Measurements from ENCODE around the gene ZNF462. TPM values are rescaled to one million over a fixed set of nuclear protein-coding genes. Genes with fewer than 3 reads are reported as not detected.

The ZNF462 gene
- total and polyA plus RNA-seq, 9 donors, result 5.8 to 87.6 (median 51.2) TPM

GRCh38 chr9:107046692-107047091 is 183.7 kb downstream of the ZNF462 start:
- Histone ChIP-seq H3K4me1 (ENCODE audit: insufficient read depth) (no peaks in the 10 kb centered on the region), H3K36me3 (no peaks in the 10 kb centered on the region), H3K4me3 (no peak overlapping the region), H3K27ac (no peak overlapping the region), H3K27me3 (no peaks in the 10 kb centered on the region), H3K9me3 (no peaks in the 10 kb centered on the region)
- intact Hi-C loops (cut with DNase I), result no loop called here
- TF ChIP-seq EP300 (IDR thresholded peaks at IDR 0.05) (no peak), CTCF (IDR thresholded peaks at IDR 0.05) (no peak), POLR2A (IDR thresholded peaks at IDR 0.05) (no peak)
- WGBS, 3 donors, result 95 to 100% (median 97%) methylated on average over 1 of the region's 1 CpG
- DNase-seq, result no peak

GRCh38 chr9:107049046-107049802 is 186.3 kb downstream of the ZNF462 start:
- DNase-seq, result no peak
- Histone ChIP-seq H3K36me3 (no peaks in the 10 kb centered on the region), H3K4me3 (no peak overlapping the region), H3K27ac (no peak overlapping the region), H3K27me3 (no peaks in the 10 kb centered on the region), H3K9me3 (no peaks in the 10 kb centered on the region), H3K4me1 (ENCODE audit: insufficient read depth) (no peaks in the 10 kb centered on the region)
- WGBS, 3 donors, result 38 to 52% (median 39%) methylated on average over 13 of the region's 13 CpGs
- intact Hi-C loops (cut with DNase I), result no loop called here
- TF ChIP-seq EP300 (IDR thresholded peaks at IDR 0.05) (no peak), POLR2A (IDR thresholded peaks at IDR 0.05) (no peak), CTCF (IDR thresholded peaks at IDR 0.05) (no peak)

GRCh38 chr9:107049803-107050184 is 186.8 kb downstream of the ZNF462 start:
- Histone ChIP-seq H3K9me3 (no peaks in the 10 kb centered on the region), H3K36me3 (no peaks in the 10 kb centered on the region), H3K27me3 (no peaks in the 10 kb centered on the region), H3K4me1 (ENCODE audit: insufficient read depth) (no peaks in the 10 kb centered on the region), H3K27ac (no peak overlapping the region), H3K4me3 (no peak overlapping the region)
- intact Hi-C loops (cut with DNase I), result loop anchor here in 1 of 4 donors (10.0 kb wide), 1 partner anchor 1735 kb away; no protein-coding TSS in a partner anchor
- TF ChIP-seq POLR2A (IDR thresholded peaks at IDR 0.05) (no peak), EP300 (IDR thresholded peaks at IDR 0.05) (no peak), CTCF (IDR thresholded peaks at IDR 0.05) (no peak)
- no peak for DNase-seq
- WGBS, 3 donors, result 35 to 50% (median 48%) methylated on average over 2 of the region's 2 CpGs

- Histone ChIP-seq H3K36me3 (no peaks in the 10 kb centered on the region), H3K4me1 (ENCODE audit: insufficient read depth) (no peaks in the 10 kb centered on the region), H3K27me3 (no peaks in the 10 kb centered on the region), H3K9me3 (no peaks in the 10 kb centered on the region), H3K27ac (no peak overlapping the region), H3K4me3 (no peak overlapping the region)
- no peak for DNase-seq
- 57 to 68% (median 66%) methylated on average over 1 of the region's 1 CpG for WGBS, 3 donors
- intact Hi-C loops (cut with DNase I), result loop anchor here in 1 of 4 donors (10.0 kb wide), 1 partner anchor 1733 kb away; no protein-coding TSS in a partner anchor
- TF ChIP-seq POLR2A (IDR thresholded peaks at IDR 0.05) (no peak), EP300 (IDR thresholded peaks at IDR 0.05) (no peak), CTCF (IDR thresholded peaks at IDR 0.05) (no peak)
Observed at GRCh38 chr9:107051392-107051791, 188.4 kb downstream of the ZNF462 start.
